Effector CD4-positive, alpha-beta T cell (primary cell): Measurements from ENCODE around the gene IGFN1.

Source experiments
- DNase-seq: peaks from one replicate; pipeline ENCODE4 v3.0.0-alpha.2; 2020

Gene IGFN1

GRCh38 chr1:201267481-201268229 is 77.0 kb downstream of the IGFN1 start:
- no peak for DNase-seq

DNA sequence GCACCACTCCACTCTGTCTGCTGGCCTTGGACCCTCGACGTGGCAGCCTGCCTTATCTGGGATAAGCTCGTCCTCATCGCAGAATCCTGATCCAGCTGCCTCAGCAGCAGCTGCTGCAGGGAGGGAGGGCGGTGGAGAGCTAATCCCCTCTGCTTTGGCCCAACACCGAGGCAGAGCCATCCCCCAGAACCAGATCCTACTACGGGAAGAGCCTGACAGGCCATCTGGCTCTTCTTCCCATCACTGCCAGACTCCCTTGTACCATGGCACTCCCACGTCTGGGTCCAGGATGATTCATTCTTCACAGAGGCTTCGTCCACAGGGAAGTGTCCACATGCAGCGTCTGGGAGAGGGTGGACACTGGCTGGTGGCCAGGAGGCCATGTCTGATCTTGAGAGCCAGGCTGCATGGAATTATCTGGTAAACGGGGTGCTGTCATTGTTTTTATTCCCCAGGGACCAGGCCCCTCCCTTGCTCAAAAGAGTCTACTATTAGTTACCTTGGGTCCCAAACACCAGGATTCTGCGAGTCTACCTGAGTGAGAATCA is 78.1 kb downstream of the IGFN1 start:
- no peak for DNase-seq

- no peak for DNase-seq
Measured at GRCh38 chr1:201269281-201269680, 78.7 kb downstream of the IGFN1 start.

- DNase-seq = no peak
Measured at GRCh38 chr1:201269900-201270410, 79.3 kb downstream of the IGFN1 start.

- DNase-seq = no peak
Measured at GRCh38 chr1:201270616-201271390, 80.2 kb downstream of the IGFN1 start.

- no peak for DNase-seq
Measured at GRCh38 chr1:201272799-201273198, 82.2 kb downstream of the IGFN1 start.

DNA sequence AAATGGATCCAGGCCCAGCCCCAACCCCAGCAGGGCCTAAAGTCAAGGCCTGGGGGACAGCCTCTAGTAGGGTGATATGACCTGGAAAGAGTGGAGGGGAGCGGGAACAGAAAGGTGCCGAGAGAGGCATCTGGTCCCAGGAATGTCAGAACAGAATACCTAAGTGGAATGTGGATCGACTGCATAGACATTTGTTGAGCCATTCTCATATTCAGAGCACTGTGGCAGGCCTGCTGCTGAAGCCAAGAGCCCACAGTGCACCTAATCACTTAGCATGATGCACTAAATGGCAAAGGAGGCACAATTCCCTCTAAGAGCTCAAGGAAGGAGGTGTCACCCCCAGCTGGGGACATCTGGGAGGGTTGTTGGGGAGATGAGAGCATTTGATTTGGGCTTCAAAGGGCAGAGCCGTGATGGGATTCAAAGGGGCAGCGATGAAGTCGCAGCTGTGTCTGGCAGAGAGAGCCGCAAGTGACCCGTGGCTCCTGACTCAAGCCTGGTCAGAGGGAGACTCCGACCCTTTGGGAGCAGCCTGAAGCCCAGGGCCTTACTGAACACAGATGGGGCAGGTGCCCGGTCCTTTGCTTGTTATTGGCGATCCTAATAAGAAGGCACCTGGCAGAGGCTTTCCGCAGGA is 84.1 kb downstream of the IGFN1 start:
- no peak for DNase-seq

DNA sequence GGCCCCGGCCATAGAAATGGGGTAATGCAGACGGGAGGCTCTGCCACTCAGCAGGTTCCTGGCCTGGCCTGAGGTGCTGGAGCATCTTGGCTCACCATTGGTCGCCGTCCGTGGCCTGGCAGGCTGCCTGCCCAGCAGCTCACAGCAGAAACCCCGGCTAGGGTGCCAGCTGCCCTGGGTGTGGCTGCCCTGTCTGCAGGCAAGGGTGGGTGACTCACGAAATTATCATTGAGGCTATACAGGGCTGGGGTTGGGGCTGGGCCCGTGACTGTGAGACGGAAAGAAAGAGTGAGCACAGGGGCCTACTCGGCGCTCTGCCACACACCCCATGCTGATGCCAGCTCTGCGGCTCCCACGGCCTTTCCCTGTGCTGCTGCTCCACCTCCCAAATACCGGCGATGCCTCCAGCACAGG is 84.6 kb downstream of the IGFN1 start:
- DNase-seq = no peak

DNA sequence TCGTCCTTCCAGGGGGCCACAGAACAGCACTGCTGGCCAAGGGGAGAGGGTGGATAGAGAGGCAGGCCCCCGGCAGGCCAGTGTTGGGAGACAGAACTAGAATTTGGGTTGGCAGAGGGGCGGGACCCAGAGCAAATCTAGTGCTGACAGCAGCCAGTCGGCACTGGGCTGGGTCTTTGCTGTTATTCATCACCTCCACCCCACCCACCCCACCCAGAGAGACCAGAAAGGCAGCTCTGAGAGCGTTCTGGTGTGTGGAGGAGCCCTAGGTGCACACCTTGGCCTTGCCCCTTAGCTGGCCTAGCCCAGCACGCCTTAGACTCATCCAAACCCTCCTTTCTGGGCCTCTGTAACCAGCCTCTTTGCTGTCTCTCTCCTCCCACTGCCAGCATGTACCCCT is 86.3 kb downstream of the IGFN1 start:
- DNase-seq = no peak

GRCh38 chr1:201277441-201277840 is 86.8 kb downstream of the IGFN1 start:
- DNase-seq = no peak
